Measurements from ENCODE around the gene B3GALT4. TPM values are rescaled to one million over a fixed set of nuclear protein-coding genes. Genes with fewer than 3 reads are reported as not detected.

Gene B3GALT4
- total RNA-seq, 3 donors from 2014 or later: 8.2 to 15.0 (median 11.1) TPM

DNA sequence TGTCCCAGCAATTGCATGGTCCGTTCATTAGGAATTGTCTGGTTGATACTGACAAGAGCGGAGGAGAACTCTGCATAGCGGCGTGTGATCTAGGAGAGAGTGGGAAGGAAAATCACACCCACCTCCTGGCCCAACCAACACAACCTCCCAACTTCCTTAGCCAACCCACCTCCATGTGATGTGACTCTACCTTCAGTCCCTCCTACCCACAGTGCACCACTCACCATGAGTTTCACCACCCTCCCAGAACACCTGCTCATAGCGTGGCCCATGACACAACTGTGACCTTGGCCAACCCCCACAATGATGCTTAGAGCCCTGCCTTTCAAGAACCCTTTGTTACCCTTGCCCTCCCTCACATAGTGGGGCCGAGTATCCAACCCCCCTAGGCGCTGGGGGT is 12.9 kb upstream of the B3GALT4 start:
- Histone ChIP-seq H3K27ac (no peak overlapping the region), H3K36me3 (peaks cover 9% of the 10 kb centered on the region), H3K27me3 (no peaks in the 10 kb centered on the region), H3K9me3 (no peaks in the 10 kb centered on the region), H3K4me3 (no peak overlapping the region), H3K4me1 (no peaks in the 10 kb centered on the region)
- TF ChIP-seq, protein P1, sequence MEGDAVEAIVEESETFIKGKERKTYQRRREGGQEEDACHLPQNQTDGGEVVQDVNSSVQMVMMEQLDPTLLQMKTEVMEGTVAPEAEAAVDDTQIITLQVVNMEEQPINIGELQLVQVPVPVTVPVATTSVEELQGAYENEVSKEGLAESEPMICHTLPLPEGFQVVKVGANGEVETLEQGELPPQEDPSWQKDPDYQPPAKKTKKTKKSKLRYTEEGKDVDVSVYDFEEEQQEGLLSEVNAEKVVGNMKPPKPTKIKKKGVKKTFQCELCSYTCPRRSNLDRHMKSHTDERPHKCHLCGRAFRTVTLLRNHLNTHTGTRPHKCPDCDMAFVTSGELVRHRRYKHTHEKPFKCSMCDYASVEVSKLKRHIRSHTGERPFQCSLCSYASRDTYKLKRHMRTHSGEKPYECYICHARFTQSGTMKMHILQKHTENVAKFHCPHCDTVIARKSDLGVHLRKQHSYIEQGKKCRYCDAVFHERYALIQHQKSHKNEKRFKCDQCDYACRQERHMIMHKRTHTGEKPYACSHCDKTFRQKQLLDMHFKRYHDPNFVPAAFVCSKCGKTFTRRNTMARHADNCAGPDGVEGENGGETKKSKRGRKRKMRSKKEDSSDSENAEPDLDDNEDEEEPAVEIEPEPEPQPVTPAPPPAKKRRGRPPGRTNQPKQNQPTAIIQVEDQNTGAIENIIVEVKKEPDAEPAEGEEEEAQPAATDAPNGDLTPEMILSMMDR (IDR thresholded peaks at IDR 0.05): no peak
- TF ChIP-seq POLR2A (IDR thresholded peaks at IDR 0.05): no peak
- no peak for DNase-seq (ENCODE audit: low spot score in 2 of 2)
- intact Hi-C loops (cut with DNase I; ENCODE audit: low total_unique reads): no loop called here

DNA sequence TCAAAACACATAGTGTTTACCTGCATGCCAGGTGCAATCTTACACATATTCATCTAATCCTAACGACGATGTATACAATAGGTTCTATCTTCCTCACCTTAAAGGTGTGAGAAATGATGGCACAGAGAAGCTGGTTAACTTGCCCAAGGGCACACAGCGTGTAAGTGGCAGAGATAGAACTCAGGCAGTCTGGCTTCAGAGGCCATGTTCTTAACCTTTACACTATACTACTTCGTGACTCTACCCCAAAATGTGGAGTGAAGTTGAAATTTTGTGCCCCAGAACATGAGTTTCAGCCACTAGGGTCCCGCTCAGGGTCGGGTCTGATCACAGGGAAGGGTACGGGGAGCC is 5.8 kb upstream of the B3GALT4 start:
- Histone ChIP-seq H3K4me1 (peaks cover 0 to 34% of the 10 kb centered on the region in 2 donors), H3K27ac (peak overlapping the region; percentile 87 to 95), H3K4me3 (peak overlapping the region; percentile 65 to 74 (median 68)), H3K36me3 (peaks cover 9% of the 10 kb centered on the region), H3K27me3 (no peaks in the 10 kb centered on the region), H3K9me3 (no peaks in the 10 kb centered on the region)
- TF ChIP-seq, protein P1 (IDR thresholded peaks at IDR 0.05): peak in 1 of 3 donors; percentile 16
- no peak for TF ChIP-seq POLR2AphosphoS5 (IDR thresholded peaks at IDR 0.05)
- intact Hi-C loops (cut with DNase I; ENCODE audit: low total_unique reads): no loop called here
- DNase-seq (ENCODE audit: low spot score in 2 of 2): no peak

DNA sequence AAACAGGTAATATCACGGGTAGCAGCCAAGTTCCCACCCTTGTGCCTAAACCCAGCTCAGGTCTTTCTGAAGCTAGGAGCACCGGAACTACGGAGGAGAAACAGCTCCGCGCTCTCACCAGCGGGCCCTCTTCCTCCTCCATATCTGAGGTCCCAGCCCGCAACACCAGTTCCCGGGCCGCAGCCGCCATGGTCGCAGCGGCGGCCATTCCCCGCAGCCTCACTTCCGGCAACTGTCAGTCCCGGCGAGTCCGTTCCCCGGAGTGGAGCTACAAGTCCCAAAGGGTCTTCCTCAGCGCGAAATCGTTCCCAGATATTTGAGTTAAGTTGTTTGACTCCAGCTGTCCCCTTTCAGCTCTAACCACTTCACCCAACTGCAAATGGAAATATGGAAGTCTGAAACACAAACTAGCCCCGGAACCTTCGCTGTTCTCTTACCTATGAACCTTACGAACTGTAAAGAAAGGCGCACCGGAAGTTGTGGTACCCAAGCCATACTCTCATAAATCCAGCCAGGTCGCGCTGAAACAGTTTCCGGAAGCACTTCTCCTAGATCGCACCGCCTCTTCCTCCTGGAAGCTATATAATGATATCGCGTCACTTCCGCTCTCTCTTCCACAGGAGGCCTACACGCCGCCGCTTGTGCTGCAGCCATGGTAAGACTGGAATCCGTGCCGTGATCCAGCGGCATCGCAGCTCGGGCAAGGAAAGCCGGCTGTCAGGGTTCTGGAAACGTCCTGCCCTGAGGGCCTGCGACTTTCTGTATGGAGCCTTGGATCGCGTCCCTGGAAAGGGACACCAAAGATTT is 5.3 kb upstream of the B3GALT4 start, which contains the start of the genes RPS18 and VPS52:
Gene RPS18 (plus strand): TSS at position 608 of the 807 bp plus-strand sequence. CDS start 45 bp downstream, at position 653.
Gene VPS52 (minus strand): TSS at position 409 of the 807 bp plus-strand sequence. CDS start 201 bp downstream, at position 208.
- Histone ChIP-seq H3K4me1 (peaks cover 0 to 39% of the 10 kb centered on the region in 2 donors), H3K9me3 (no peaks in the 10 kb centered on the region), H3K27me3 (no peaks in the 10 kb centered on the region), H3K27ac (peak within 1 kb of the TSS; percentile 87 to 95), H3K36me3 (peaks cover 9% of the 10 kb centered on the region), H3K4me3 (peak within 1 kb of the TSS; percentile 65 to 74 (median 68))
- peak; percentile 92 to 97 for DNase-seq (ENCODE audit: low spot score in 2 of 2)
- TF ChIP-seq, protein P1 (IDR thresholded peaks at IDR 0.05): peak in 2 of 3 donors; percentile 25 to 33
- TF ChIP-seq POLR2AphosphoS5 (IDR thresholded peaks at IDR 0.05) (peak; percentile 99), POLR2A (IDR thresholded peaks at IDR 0.05) (peak; percentile 99)
- intact Hi-C loops (cut with DNase I; ENCODE audit: low total_unique reads): no loop called here

DNA sequence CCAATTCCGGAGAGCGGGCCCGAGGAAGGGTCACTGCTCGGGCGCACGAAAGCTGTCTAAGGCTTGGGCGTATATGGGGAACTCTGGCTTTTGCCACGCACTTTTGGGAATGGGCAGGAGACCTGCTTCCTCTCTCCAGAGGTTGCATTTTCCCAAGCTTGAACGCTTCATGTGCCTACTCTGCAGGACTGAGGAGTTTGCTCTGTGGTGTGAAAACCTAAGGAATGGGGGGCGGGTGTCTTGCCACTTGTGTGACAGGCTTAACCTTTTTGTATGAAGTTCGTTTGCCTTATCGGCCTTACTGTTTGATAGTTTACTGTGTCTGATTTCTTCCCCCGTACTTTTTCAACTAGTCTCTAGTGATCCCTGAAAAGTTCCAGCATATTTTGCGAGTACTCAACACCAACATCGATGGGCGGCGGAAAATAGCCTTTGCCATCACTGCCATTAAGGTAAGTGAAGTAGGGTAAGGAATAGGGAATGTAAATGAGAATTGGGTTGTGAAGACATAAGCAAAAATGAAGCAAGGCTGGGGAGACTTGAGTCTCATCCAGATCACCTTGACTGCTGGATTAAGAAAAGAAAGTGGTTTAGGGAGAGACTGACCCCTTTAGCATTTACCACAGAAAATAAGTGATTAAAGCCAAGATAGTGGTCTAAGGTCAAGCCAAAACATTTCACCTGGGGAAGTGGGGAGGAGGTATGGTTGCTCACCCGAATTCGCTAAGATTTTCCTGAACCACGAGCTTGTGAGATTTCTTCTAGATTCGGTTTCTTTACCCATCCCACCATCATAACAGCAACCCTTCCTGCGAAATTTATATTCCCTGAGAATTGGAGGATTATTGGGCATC is 4.4 kb upstream of the B3GALT4 start:
- H3K36me3 ChIP-seq: peaks cover 5% of the 10 kb centered on the region
- intact Hi-C loops (cut with DNase I; ENCODE audit: low total_unique reads): no loop called here

More for the DNA sequence above, 4.4 kb upstream of the B3GALT4 start:
- H3K27ac ChIP-seq: peak overlapping the region; percentile 87 to 95
- DNase-seq (ENCODE audit: low spot score in 2 of 2): no peak
- H3K27me3 ChIP-seq: no peaks in the 10 kb centered on the region
- TF ChIP-seq, protein P1 (IDR thresholded peaks at IDR 0.05): no peak
- TF ChIP-seq POLR2AphosphoS5 (IDR thresholded peaks at IDR 0.05) (no peak), POLR2A (IDR thresholded peaks at IDR 0.05) (no peak)
- H3K4me1 ChIP-seq: peaks cover 0 to 39% of the 10 kb centered on the region in 2 donors
- no peaks in the 10 kb centered on the region for H3K9me3 ChIP-seq
- H3K4me3 ChIP-seq: peak overlapping the region; percentile 65 to 74 (median 68)

Measured in breast epithelium (tissue), 4 donors.